Esophagus muscularis mucosa (tissue), 4 donors: ENCODE data around the gene IGF1R.

Experiments
- EP300 ChIP-seq: sonication (generic); formaldehyde crosslinking; IDR thresholded peaks from one replicate; pipeline ENCODE4 v1.6.1; 2017; ENCODE audit warnings: antibody characterized with exemption
- POLR2A ChIP-seq: fragments of 450-650 bp; IDR thresholded peaks from one replicate; pipeline ENCODE4 v1.6.1; 2017; ENCODE audit warnings: antibody characterized with exemption, moderate library complexity, mild to moderate bottlenecking, low read depth
- TF ChIP-seq, protein P1 (sequence below), 3 experiments: fragments of 200-600 bp in 2 of 3; fragments of 450-650 bp in 1 of 3; sonication (generic) in 2 of 3; IDR thresholded peaks; one replicate each; pipeline ENCODE4 v1.5.1; 2017 to 2019; ENCODE audit warnings: antibody characterized with exemption in 3 of 3, mild to moderate bottlenecking in 2 of 3, moderate library complexity in 1 of 3

DNA sequence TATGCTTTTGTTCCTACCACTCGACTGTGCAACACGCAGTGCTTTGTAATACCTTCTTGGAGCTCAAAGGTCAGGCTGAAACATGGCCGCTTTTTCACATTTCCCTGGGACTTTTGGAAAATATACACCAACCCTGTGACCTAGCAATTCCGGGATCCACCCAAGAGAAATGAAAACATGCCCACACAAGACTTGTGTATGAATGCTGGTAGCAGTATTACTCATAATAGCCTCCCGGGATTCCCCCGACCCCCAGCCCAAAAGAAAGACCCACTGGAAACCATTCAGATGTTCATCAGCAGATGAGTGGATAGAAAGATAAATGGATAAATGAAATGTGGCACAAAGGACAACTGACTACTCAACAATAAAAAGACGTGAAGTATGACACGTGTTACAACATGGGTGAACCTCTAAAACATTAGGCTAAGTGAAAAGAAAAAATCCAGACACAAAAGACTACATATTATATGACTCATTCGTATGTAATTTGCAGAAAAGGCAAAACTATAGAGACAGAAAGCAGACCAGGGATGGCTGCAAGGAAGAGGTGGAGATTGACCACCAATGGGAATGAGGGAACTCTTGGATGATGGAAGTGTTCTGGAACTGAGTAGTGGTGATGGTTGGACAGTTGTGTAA is 255.2 kb downstream of the IGF1R start:
- TF ChIP-seq, protein P1, sequence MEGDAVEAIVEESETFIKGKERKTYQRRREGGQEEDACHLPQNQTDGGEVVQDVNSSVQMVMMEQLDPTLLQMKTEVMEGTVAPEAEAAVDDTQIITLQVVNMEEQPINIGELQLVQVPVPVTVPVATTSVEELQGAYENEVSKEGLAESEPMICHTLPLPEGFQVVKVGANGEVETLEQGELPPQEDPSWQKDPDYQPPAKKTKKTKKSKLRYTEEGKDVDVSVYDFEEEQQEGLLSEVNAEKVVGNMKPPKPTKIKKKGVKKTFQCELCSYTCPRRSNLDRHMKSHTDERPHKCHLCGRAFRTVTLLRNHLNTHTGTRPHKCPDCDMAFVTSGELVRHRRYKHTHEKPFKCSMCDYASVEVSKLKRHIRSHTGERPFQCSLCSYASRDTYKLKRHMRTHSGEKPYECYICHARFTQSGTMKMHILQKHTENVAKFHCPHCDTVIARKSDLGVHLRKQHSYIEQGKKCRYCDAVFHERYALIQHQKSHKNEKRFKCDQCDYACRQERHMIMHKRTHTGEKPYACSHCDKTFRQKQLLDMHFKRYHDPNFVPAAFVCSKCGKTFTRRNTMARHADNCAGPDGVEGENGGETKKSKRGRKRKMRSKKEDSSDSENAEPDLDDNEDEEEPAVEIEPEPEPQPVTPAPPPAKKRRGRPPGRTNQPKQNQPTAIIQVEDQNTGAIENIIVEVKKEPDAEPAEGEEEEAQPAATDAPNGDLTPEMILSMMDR (IDR thresholded peaks at IDR 0.05) = no peak
- no peak for TF ChIP-seq EP300
- no peak for TF ChIP-seq POLR2A
